DND-41 (cell line): ENCODE measurements around the gene ASB13.

Experiments used
- ATAC-seq: fragments of 200-7000 bp; cut with Tn5 transposase; 3 replicates; pipeline ENCODE4 v1.9.1; 2021; ENCODE audit warnings: low read depth; ENCODE audit not compliant: insufficient read depth
- DNase-seq: peaks from one replicate; pipeline ENCODE4 v3.0.0-alpha.2; 2020
- H2AFZ ChIP-seq: 2 replicates; pipeline ENCODE4 v1.6.0; 2012; ENCODE audit warnings: low read depth, low read length
- H3K27ac ChIP-seq: 2 replicates; pipeline ENCODE4 v1.5.1; 2012; ENCODE audit warnings: low read length, inconsistent platforms
- H3K27me3 ChIP-seq: fragments of 200-600 bp; sonication (generic); 2 replicates; pipeline ENCODE4 v1.6.0; 2012; ENCODE audit warnings: low read length, mild to moderate bottlenecking, inconsistent platforms; ENCODE audit not compliant: insufficient read depth, poor library complexity
- H3K36me3 ChIP-seq: 2 replicates; pipeline ENCODE4 v1.5.1; 2012; ENCODE audit warnings: low read length, inconsistent platforms; ENCODE audit not compliant: insufficient read depth
- H3K4me1 ChIP-seq: 2 replicates; pipeline ENCODE4 v1.5.1; 2012; ENCODE audit warnings: mild to moderate bottlenecking, low read length; ENCODE audit not compliant: insufficient read depth
- H3K4me2 ChIP-seq: 2 replicates; pipeline ENCODE4 v1.6.0; 2012; ENCODE audit warnings: mild to moderate bottlenecking, moderate library complexity, low read length, inconsistent platforms; ENCODE audit not compliant: insufficient read depth
- H3K4me3 ChIP-seq, 2 experiments: fragments of 200-600 bp in 1 of 2; shearing (Covaris generic) in 1 of 2; 2 replicates each; pipeline ENCODE4 v1.5.1; 2012 to 2016; ENCODE audit warnings: inconsistent platforms in 2 of 2, low read length in 2 of 2, mild to moderate bottlenecking in 2 of 2, low read depth in 1 of 2, moderate library complexity in 1 of 2
- H3K79me2 ChIP-seq: 2 replicates; pipeline ENCODE4 v1.6.0; 2012; ENCODE audit warnings: low read length, inconsistent platforms; ENCODE audit not compliant: insufficient read depth
- H3K9ac ChIP-seq: 2 replicates; pipeline ENCODE4 v1.6.0; 2012; ENCODE audit warnings: low read depth, mild to moderate bottlenecking, inconsistent platforms, low read length, moderate library complexity
- H3K9me3 ChIP-seq: 2 replicates; pipeline ENCODE4 v1.5.1; 2012; ENCODE audit warnings: low read length, moderate library complexity, mild to moderate bottlenecking, inconsistent platforms; ENCODE audit not compliant: insufficient read depth, severe bottlenecking
- H4K20me1 ChIP-seq: 2 replicates; pipeline ENCODE4 v1.6.0; 2012; ENCODE audit warnings: low read length; ENCODE audit not compliant: insufficient read depth
- EZH2 ChIP-seq: IDR thresholded peaks from 3 replicates; pipeline ENCODE4 v1.6.1; 2012; ENCODE audit warnings: borderline replicate concordance, low read depth, mild to moderate bottlenecking, moderate library complexity, low read length, inconsistent platforms; ENCODE audit not compliant: severe bottlenecking
- TF ChIP-seq, protein P1 (sequence below): IDR thresholded peaks from 2 replicates; pipeline ENCODE4 v1.5.1; 2012; ENCODE audit warnings: borderline replicate concordance, low read length, moderate library complexity, mild to moderate bottlenecking; ENCODE audit not compliant: poor library complexity, severe bottlenecking; ENCODE audit errors: extremely low read depth

Gene ASB13

GRCh38 chr10:5650664-5651387 is 15.6 kb downstream of the ASB13 start:
- no peak overlapping the region for H3K27ac ChIP-seq
- DNase-seq (no peak), ATAC-seq (no peak)
- H2AFZ ChIP-seq = no peak overlapping the region
- H4K20me1 ChIP-seq = no peaks in the 10 kb centered on the region
- no peaks in the 10 kb centered on the region for H3K9me3 ChIP-seq
- no peaks in the 10 kb centered on the region for H3K79me2 ChIP-seq
- H3K4me1 ChIP-seq = peaks cover 8% of the 10 kb centered on the region
- no peak for TF ChIP-seq EZH2
- TF ChIP-seq, protein P1, sequence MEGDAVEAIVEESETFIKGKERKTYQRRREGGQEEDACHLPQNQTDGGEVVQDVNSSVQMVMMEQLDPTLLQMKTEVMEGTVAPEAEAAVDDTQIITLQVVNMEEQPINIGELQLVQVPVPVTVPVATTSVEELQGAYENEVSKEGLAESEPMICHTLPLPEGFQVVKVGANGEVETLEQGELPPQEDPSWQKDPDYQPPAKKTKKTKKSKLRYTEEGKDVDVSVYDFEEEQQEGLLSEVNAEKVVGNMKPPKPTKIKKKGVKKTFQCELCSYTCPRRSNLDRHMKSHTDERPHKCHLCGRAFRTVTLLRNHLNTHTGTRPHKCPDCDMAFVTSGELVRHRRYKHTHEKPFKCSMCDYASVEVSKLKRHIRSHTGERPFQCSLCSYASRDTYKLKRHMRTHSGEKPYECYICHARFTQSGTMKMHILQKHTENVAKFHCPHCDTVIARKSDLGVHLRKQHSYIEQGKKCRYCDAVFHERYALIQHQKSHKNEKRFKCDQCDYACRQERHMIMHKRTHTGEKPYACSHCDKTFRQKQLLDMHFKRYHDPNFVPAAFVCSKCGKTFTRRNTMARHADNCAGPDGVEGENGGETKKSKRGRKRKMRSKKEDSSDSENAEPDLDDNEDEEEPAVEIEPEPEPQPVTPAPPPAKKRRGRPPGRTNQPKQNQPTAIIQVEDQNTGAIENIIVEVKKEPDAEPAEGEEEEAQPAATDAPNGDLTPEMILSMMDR = no peak
- H3K27me3 ChIP-seq = no peaks in the 10 kb centered on the region
- H3K4me3 ChIP-seq = no peak overlapping the region
- no peak overlapping the region for H3K4me2 ChIP-seq
- H3K36me3 ChIP-seq = no peaks in the 10 kb centered on the region
- no peak overlapping the region for H3K9ac ChIP-seq

GRCh38 chr10:5649746-5650145 is 16.6 kb downstream of the ASB13 start:
- Histone ChIP-seq H3K4me3 (no peak overlapping the region), H3K4me1 (peaks cover 13% of the 10 kb centered on the region), H3K79me2 (no peaks in the 10 kb centered on the region), H2AFZ (no peak overlapping the region), H3K36me3 (no peaks in the 10 kb centered on the region), H3K9me3 (no peaks in the 10 kb centered on the region), H3K27me3 (no peaks in the 10 kb centered on the region), H4K20me1 (no peaks in the 10 kb centered on the region), H3K27ac (no peak overlapping the region), H3K4me2 (no peak overlapping the region), H3K9ac (no peak overlapping the region)
- DNase-seq (no peak), ATAC-seq (no peak)
- no peak for TF ChIP-seq EZH2
- TF ChIP-seq, protein P1 = no peak

DNA sequence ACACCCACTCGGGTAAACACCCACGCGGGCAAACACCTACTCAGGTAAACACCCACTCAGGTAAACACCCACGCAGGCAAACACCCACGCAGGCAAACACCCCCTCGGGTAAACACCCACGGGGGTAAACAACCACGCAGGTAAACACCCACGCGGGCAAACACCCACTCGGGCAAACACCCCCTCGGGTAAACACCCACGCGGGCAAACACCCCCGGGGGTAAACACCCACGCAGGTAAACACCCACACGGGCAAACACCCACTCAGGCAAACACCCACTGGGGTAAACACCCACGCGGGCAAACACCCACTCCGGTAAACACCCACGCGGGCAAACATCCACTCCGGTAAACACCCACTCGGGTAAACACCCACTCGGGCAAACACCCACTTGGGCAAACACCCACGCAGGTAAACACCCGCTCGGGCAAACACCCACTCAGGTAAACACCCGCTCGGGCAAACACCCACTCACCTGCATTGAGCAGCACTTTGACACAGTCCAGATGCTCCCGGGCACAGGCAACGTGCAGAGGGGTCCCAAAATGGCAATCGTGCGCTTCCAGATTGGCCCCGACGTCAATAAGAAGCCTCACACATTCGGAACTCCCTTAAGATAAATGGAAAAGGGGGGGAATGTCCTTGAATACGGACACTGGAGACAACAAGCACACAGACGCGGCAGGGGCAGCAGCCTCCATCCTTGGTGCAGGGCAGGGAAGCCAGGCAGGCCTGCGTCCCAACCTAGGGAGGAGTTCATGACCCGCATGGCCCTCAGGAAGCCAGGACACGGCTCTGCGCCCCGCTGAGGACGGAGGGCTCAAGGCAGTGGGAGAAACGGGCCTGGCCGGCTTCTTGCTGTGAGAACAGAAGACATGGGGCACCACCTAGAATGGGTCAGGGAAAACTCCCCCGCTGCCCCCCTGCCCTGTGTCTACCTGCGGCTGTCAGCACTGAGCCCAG is 17.6 kb downstream of the ASB13 start:
- H3K4me3 ChIP-seq = no peak overlapping the region
- H3K79me2 ChIP-seq = no peaks in the 10 kb centered on the region
- no peaks in the 10 kb centered on the region for H3K9me3 ChIP-seq
- H4K20me1 ChIP-seq = no peaks in the 10 kb centered on the region
- H3K36me3 ChIP-seq = no peaks in the 10 kb centered on the region
- H3K4me1 ChIP-seq = peaks cover 13% of the 10 kb centered on the region
- H3K27me3 ChIP-seq = no peaks in the 10 kb centered on the region
- H2AFZ ChIP-seq = no peak overlapping the region
- no peak overlapping the region for H3K4me2 ChIP-seq
- no peak overlapping the region for H3K27ac ChIP-seq
- H3K9ac ChIP-seq = no peak overlapping the region
- ATAC-seq (no peak), DNase-seq (no peak)
- TF ChIP-seq, protein P1 = no peak
- no peak for TF ChIP-seq EZH2
